Kidney (tissue), 22 donors: ENCODE measurements around the gene RIC8B. TPM values are rescaled to one million over a fixed set of nuclear protein-coding genes. Genes with fewer than 3 reads are reported as not detected.
"Not testable (repeated sequence)": the region's sequence is repeated elsewhere in the genome, so short reads cannot be mapped to it uniquely, and the experiment has no call there.

Experiments used
- DNase-seq, 5 donors: peaks; one replicate each; pipeline ENCODE4 v3.0.0-alpha.2; 2013 to 2020
- FAIRE-seq: peaks from 2 replicates; lab custom pipeline; 2012; peaks lifted over from hg19 to GRCh38; lab: Jason Lieb, UNC
- H3K27ac ChIP-seq, 2 donors: one replicate each; pipeline ENCODE4 v1.7.0; 2013; ENCODE audit warnings: low read depth in 2 of 2, low read length in 2 of 2, inconsistent platforms in 1 of 2
- H3K27me3 ChIP-seq: one replicate; pipeline ENCODE4 v1.7.1; 2013; ENCODE audit warnings: low read length, inconsistent platforms; ENCODE audit not compliant: control insufficient read depth, insufficient read depth
- H3K36me3 ChIP-seq, 3 donors: one replicate each; pipeline versions ENCODE4 v1.7.0 to v1.7.1; 2013; ENCODE audit warnings: low read length in 3 of 3, control low read depth in 1 of 3, inconsistent platforms in 1 of 3; ENCODE audit not compliant: insufficient read depth in 3 of 3, control insufficient read depth in 2 of 3
- H3K4me1 ChIP-seq, 3 donors: one replicate each; pipeline versions ENCODE4 v1.7.0 to v1.7.1; 2013; ENCODE audit warnings: low read length in 3 of 3, inconsistent platforms in 1 of 3, low read depth in 1 of 3; ENCODE audit not compliant: control insufficient read depth in 2 of 3, insufficient read depth in 2 of 3
- H3K4me3 ChIP-seq, 3 donors: one replicate each; pipeline versions ENCODE4 v1.7.0 to v1.8.1; 2013; ENCODE audit warnings: low read length in 3 of 3, control low read depth in 1 of 3, inconsistent platforms in 1 of 3
- H3K9ac ChIP-seq, 3 donors: one replicate each; pipeline versions ENCODE4 v1.7.0 to v1.7.1; 2013; ENCODE audit warnings: low read length in 3 of 3, control low read depth in 1 of 3, inconsistent platforms in 1 of 3
- H3K9me3 ChIP-seq, 3 donors: one replicate each; pipeline versions ENCODE4 v1.7.0 to v1.7.1; 2013; ENCODE audit warnings: low read length in 3 of 3, control low read depth in 1 of 3, inconsistent platforms in 1 of 3; ENCODE audit not compliant: control insufficient read depth in 2 of 3, insufficient read depth in 1 of 3
- CTCF ChIP-seq: IDR thresholded peaks from 3 replicates; pipeline ENCODE4 v1.5.1; 2012; ENCODE audit warnings: mild to moderate bottlenecking, moderate library complexity, borderline replicate concordance; ENCODE audit not compliant: insufficient read depth; ENCODE audit errors: extremely low read depth
- intact Hi-C: fragments of 100-400 bp; cut with DNase I; formaldehyde crosslinking; loops from one replicate; pipeline ENCODE4 v1.11.1; 2022
- long read RNA-seq, 10 donors: library from polyadenylated mRNA in 1 of 10; unstranded in 1 of 10; transcript quantifications; one replicate each; pipeline ENCODE4 v2.0.0 and lab custom pipeline, GENCODE V29; 2021 to 2026
- polyA plus RNA-seq: library from polyadenylated mRNA; stranded (reverse); fragments of 350-450 nt; fragmentation: Illumina TruSeq; extraction: RNeasy Lipid Tissue Mini Kit (QIAGEN cat#74804); gene quantifications from one replicate; pipeline ENCODE4 v1.2.3, GENCODE V29; 2014; ENCODE audit warnings: low read depth, low replicate concordance; ENCODE audit not compliant: insufficient read depth
- total RNA-seq: library from RNA; stranded (reverse); fragmentation: NEBNext Ultra II Directional; extraction: Animal tissue kit (Norgen Biotek cat#: 25700); gene quantifications from one replicate; pipeline ENCODE4 v1.2.1, GENCODE V29; 2021
- donor health status: control.
- donor health status: control.
- donor health status: control.
- donor health status: control.
- donor health status: control.
- donor health status: DM: yes; HTN: yes; CAD: no.
- donor health status: Normal renal cell carcinoma (clear cell type).

The RIC8B gene, protein sequence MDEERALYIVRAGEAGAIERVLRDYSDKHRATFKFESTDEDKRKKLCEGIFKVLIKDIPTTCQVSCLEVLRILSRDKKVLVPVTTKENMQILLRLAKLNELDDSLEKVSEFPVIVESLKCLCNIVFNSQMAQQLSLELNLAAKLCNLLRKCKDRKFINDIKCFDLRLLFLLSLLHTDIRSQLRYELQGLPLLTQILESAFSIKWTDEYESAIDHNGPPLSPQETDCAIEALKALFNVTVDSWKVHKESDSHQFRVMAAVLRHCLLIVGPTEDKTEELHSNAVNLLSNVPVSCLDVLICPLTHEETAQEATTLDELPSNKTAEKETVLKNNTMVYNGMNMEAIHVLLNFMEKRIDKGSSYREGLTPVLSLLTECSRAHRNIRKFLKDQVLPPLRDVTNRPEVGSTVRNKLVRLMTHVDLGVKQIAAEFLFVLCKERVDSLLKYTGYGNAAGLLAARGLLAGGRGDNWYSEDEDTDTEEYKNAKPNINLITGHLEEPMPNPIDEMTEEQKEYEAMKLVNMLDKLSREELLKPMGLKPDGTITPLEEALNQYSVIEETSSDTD
- total RNA-seq = 18.0 TPM
- 7.7 TPM for polyA plus RNA-seq
- long read RNA-seq, donor 1, partial matches to known transcripts = 0 of 1 reads
- long read RNA-seq, donor 1, other reads (novel, unspliced or antisense) = 0 of 1 reads
- long read RNA-seq, donor 2, partial matches to known transcripts = 0 of 1 reads
- long read RNA-seq, donor 2, other reads (novel, unspliced or antisense) = 0 of 1 reads
- long read RNA-seq, donor 3, full-length matches to known transcripts = 3 of 3 reads
- long read RNA-seq, donor 3, partial matches to known transcripts = 0 of 3 reads
- long read RNA-seq, donor 3, other reads (novel, unspliced or antisense) = 0 of 3 reads
- long read RNA-seq, donor 4, partial matches to known transcripts = 0 of 2 reads
- long read RNA-seq, donor 4, other reads (novel, unspliced or antisense) = 0 of 2 reads
- long read RNA-seq, donor 5, partial matches to known transcripts = 0 of 1 reads
- long read RNA-seq, donor 5, other reads (novel, unspliced or antisense) = 0 of 1 reads
- long read RNA-seq, donor 6, full-length matches to known transcripts = 3 of 8 reads
- long read RNA-seq, donor 6, partial matches to known transcripts = 5 of 8 reads
- long read RNA-seq, donor 6, other reads (novel, unspliced or antisense) = 0 of 8 reads
- long read RNA-seq, donor 7, full-length matches to known transcripts = 7 of 15 reads
- long read RNA-seq, donor 7, partial matches to known transcripts = 4 of 15 reads
- long read RNA-seq, donor 7, other reads (novel, unspliced or antisense) = 4 of 15 reads
- long read RNA-seq, donor 8, partial matches to known transcripts = 0 of 1 reads
- long read RNA-seq, donor 8, other reads (novel, unspliced or antisense) = 0 of 1 reads
- long read RNA-seq, donor 9 = 0 reads
- long read RNA-seq, donor 10, partial matches to known transcripts = 0 of 1 reads
- long read RNA-seq, donor 10, other reads (novel, unspliced or antisense) = 0 of 1 reads

DNA sequence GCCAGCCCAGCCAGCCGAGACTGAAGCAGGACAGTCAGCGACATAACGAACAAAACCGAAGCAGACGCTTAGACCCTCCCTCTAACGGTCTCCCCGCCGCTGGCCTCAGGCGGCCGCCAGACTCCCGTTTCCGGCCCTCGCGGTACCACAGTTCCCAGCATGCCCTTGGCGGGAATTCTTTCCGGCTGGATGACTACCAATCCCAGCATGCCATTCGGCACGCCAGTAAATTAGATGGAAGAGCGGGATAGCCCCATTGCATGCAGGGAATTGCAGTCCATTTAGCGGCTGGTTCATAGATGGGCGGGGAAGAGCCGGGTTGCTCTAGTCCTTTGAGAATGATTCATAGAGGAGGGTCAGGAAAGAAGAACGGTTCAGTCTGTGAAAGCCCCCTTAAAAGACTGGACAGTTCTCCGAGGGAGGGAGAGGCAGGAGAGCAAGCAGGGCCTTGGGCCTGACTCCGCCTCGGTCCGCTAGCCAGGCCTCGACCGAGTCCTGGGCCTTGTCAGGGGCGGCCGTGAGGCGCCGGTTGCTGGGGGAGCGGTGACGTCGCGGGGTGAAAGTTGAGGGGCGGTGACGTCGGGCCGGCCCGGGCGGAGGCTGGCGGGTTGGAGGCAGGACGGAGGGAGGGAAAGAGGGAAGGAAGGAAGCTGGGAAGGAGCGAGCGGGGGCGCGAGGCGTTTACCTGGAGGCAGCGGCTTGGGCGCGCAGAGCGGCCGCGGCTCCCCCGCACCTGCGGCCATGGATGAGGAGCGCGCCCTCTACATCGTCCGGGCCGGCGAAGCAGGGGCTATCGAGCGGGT is at the start of gene RIC8B:
Gene RIC8B, plus strand, starts transcription at position 678 of the 803 bp plus-strand sequence. Its CDS starts 64 bp downstream, at position 742.
- no peak for TF ChIP-seq CTCF
- H3K27me3 ChIP-seq = no peaks in the 10 kb centered on the region
- intact Hi-C loops = no loop called here
- peak within 1 kb of the TSS; percentile 80 to 94 (median 87) for H3K9ac ChIP-seq
- H3K36me3 ChIP-seq = no peaks in the 10 kb centered on the region
- peak within 1 kb of the TSS; percentile 73 to 96 (median 89) for H3K4me3 ChIP-seq
- peaks cover 4 to 9% (median 5%) of the 10 kb centered on the region in 3 donors for H3K4me1 ChIP-seq
- peak within 1 kb of the TSS; percentile 96 to 97 for H3K27ac ChIP-seq
- DNase-seq (peak; percentile 98 to 100 (median 98)), FAIRE-seq (peak; percentile 85)
- no peaks in the 10 kb centered on the region for H3K9me3 ChIP-seq

- Histone ChIP-seq H3K36me3 (no peaks in the 10 kb centered on the region), H3K27me3 (no peaks in the 10 kb centered on the region), H3K4me3 (no peak overlapping the region), H3K4me1 (peaks cover 0 to 5% (median 2%) of the 10 kb centered on the region in 3 donors), H3K27ac (no peak overlapping the region), H3K9ac (no peak overlapping the region), H3K9me3 (no peaks in the 10 kb centered on the region)
- no peak for FAIRE-seq
- TF ChIP-seq CTCF = no peak
- no peak for DNase-seq
- intact Hi-C loops = no loop called here
Observed at GRCh38 chr12:106724934-106725333, 49.5 kb upstream of the RIC8B start.

- DNase-seq, H3K4me3 ChIP-seq, H3K27me3 ChIP-seq, H3K36me3 ChIP-seq, FAIRE-seq, H3K9ac ChIP-seq, intact Hi-C loops, H3K4me1 ChIP-seq, H3K27ac ChIP-seq, H3K9me3 ChIP-seq: not testable (repeated sequence)
Observed at GRCh38 chr12:106726603-106727202, 47.8 kb upstream of the RIC8B start.
